Suppressor macrophage treated with lipopolysaccharide for 4 hours (primary cell): Measurements from ENCODE around the gene MGRN1.
A peak's percentile ranks its signal among the peaks of the same experiment; 100 is the strongest.

Experiments used
- DNase-seq: peaks from one replicate; pipeline ENCODE4 v3.0.0-alpha.2; 2020

MGRN1 gene

GRCh38 chr16:4677390-4677789 is 52.8 kb downstream of the MGRN1 start:
- DNase-seq = no peak

- no peak for DNase-seq
Measured at GRCh38 chr16:4677994-4678393, 53.4 kb downstream of the MGRN1 start.

- DNase-seq = no peak
Measured at GRCh38 chr16:4678596-4678995, 54.0 kb downstream of the MGRN1 start.

- DNase-seq = no peak
Measured at GRCh38 chr16:4679156-4679849, 54.7 kb downstream of the MGRN1 start.

- peak; percentile 88 for DNase-seq
Measured at GRCh38 chr16:4679850-4680636, 55.4 kb downstream of the MGRN1 start.

GRCh38 chr16:4680673-4681470 is 56.2 kb downstream of the MGRN1 start:
- DNase-seq = no peak

- no peak for DNase-seq
Measured at GRCh38 chr16:4681471-4682083, 57.0 kb downstream of the MGRN1 start.

- DNase-seq = peak; percentile 52
Measured at GRCh38 chr16:4682084-4682591, 57.5 kb downstream of the MGRN1 start.

- DNase-seq = peak; percentile 64
Measured at GRCh38 chr16:4682616-4683254, 58.1 kb downstream of the MGRN1 start.

GRCh38 chr16:4683255-4684057 is 58.8 kb downstream of the MGRN1 start:
- no peak for DNase-seq

GRCh38 chr16:4684058-4684715 is 59.6 kb downstream of the MGRN1 start:
- DNase-seq = no peak

GRCh38 chr16:4684763-4685162 is 60.1 kb downstream of the MGRN1 start:
- no peak for DNase-seq

GRCh38 chr16:4685292-4685691 is 60.7 kb downstream of the MGRN1 start:
- DNase-seq = no peak

GRCh38 chr16:4685776-4686496 is 61.3 kb downstream of the MGRN1 start:
- DNase-seq = no peak

GRCh38 chr16:4686497-4687210 is 62.0 kb downstream of the MGRN1 start:
- DNase-seq = no peak

- DNase-seq = no peak
Measured at GRCh38 chr16:4687416-4687815, 62.8 kb downstream of the MGRN1 start.

- no peak for DNase-seq
Measured at GRCh38 chr16:4687946-4688673, 63.5 kb downstream of the MGRN1 start.

- no peak for DNase-seq
Measured at GRCh38 chr16:4688674-4689045, 64.0 kb downstream of the MGRN1 start.
